H1 (cell line): Measurements from ENCODE around the gene PKD2.

Experiments
- GABPA ChIP-seq: IDR thresholded peaks from 2 replicates; pipeline ENCODE4 v1.6.1; 2011; ENCODE audit warnings: mild to moderate bottlenecking, low read length, moderate library complexity, borderline replicate concordance; ENCODE audit not compliant: insufficient read depth
- JUND ChIP-seq: IDR thresholded peaks from 2 replicates; pipeline ENCODE4 v1.6.1; 2011; ENCODE audit warnings: mild to moderate bottlenecking, improper control_type of control experiment, low read length
- PHF8 ChIP-seq: fragments of 200-600 bp; sonication (generic); conservative IDR thresholded peaks from 2 replicates; pipeline ENCODE4 v1.7.1; 2012; ENCODE audit warnings: low read depth, mild to moderate bottlenecking, inconsistent platforms, low read length, moderate library complexity
- RAD21 ChIP-seq, 2 experiments: IDR thresholded peaks in 1 of 2; conservative IDR thresholded peaks in 1 of 2; 2 replicates each; pipeline ENCODE4 v1.6.1; 2011; ENCODE audit warnings: low read depth in 2 of 2, low read length in 2 of 2, improper control_type of control experiment in 1 of 2, inconsistent platforms in 1 of 2, mild to moderate bottlenecking in 1 of 2, moderate library complexity in 1 of 2
- TF ChIP-seq, protein P1 (sequence below), 3 experiments: IDR thresholded peaks; 1 replicate in 2 of 3; 2 replicates in 1 of 3; pipeline versions ENCODE4 v1.5.1 to v1.6.1; 2011; ENCODE audit warnings: low read length in 3 of 3, mild to moderate bottlenecking in 3 of 3, inconsistent platforms in 2 of 3, low read depth in 1 of 3, moderate library complexity in 1 of 3; ENCODE audit not compliant: insufficient read depth in 1 of 3; ENCODE audit errors: control extremely low read depth in 1 of 3
- TF ChIP-seq, protein P2 (sequence below): IDR thresholded peaks from 2 replicates; pipeline ENCODE4 v1.6.1; 2011; ENCODE audit warnings: low read length, improper control_type of control experiment

DNA sequence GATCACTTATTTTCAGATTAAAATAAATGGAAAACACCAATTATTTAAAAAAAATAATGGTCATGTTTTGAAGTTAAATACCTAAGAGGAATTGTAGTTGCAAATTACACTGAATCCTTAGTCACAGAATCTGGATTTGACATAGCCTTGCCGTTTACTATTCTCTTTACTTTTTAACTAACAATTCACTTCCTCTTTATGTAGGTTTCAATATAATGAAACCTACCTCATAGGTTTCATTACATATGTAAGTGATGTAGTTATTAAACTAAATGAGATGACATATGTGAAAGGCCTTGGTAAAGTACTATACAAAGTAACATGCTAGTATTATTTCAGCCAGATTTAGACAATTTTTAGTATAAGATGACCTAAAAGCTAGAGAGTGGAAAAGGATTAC is 25.4 kb upstream of the PKD2 start:
- TF ChIP-seq, protein P1, sequence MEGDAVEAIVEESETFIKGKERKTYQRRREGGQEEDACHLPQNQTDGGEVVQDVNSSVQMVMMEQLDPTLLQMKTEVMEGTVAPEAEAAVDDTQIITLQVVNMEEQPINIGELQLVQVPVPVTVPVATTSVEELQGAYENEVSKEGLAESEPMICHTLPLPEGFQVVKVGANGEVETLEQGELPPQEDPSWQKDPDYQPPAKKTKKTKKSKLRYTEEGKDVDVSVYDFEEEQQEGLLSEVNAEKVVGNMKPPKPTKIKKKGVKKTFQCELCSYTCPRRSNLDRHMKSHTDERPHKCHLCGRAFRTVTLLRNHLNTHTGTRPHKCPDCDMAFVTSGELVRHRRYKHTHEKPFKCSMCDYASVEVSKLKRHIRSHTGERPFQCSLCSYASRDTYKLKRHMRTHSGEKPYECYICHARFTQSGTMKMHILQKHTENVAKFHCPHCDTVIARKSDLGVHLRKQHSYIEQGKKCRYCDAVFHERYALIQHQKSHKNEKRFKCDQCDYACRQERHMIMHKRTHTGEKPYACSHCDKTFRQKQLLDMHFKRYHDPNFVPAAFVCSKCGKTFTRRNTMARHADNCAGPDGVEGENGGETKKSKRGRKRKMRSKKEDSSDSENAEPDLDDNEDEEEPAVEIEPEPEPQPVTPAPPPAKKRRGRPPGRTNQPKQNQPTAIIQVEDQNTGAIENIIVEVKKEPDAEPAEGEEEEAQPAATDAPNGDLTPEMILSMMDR (IDR thresholded peaks at IDR 0.05; ENCODE audit: control extremely low read depth in 1 of 3, insufficient read depth in 1 of 3, low read depth in 1 of 3, low read length in 3 of 3) = no peak
- no peak for TF ChIP-seq GABPA
- TF ChIP-seq RAD21 (IDR thresholded peaks at IDR 0.05 in 1 of 2, conservative IDR thresholded peaks at IDR 0.05 in 1 of 2; ENCODE audit: low read depth in 2 of 2, low read length in 2 of 2) = no peak
- no peak for TF ChIP-seq PHF8
- TF ChIP-seq, protein P2, sequence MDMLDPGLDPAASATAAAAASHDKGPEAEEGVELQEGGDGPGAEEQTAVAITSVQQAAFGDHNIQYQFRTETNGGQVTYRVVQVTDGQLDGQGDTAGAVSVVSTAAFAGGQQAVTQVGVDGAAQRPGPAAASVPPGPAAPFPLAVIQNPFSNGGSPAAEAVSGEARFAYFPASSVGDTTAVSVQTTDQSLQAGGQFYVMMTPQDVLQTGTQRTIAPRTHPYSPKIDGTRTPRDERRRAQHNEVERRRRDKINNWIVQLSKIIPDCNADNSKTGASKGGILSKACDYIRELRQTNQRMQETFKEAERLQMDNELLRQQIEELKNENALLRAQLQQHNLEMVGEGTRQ = no peak
- no peak for TF ChIP-seq JUND
